Measurements from ENCODE around the gene NOTCH1. TPM values are rescaled to one million over a fixed set of nuclear protein-coding genes. Genes with fewer than 3 reads are reported as not detected.

NOTCH1 gene
- total and polyA plus RNA-seq, 2 of the 4 experiments (the other 2 are of a cell fraction) = 1.8 to 6.0 TPM

GRCh38 chr9:136572828-136573625 is 27.2 kb upstream of the NOTCH1 start:
- Histone ChIP-seq H3K27ac (ENCODE audit: insufficient read depth, low read length) (no peak overlapping the region), H3K79me1 (ENCODE audit: low read depth in 1 of 2, low read length in 2 of 2) (peaks cover 0 to 10% of the 10 kb centered on the region in 2 experiments; a peak in 1 of 4 replicates), H4K8ac (ENCODE audit: low read depth in 2 of 2, low read length in 2 of 2) (peak overlapping the region; percentile 31 to 79; a peak in 3 of 4 replicates), H3K14ac (replicated peaks; ENCODE audit: low read depth, low read length) (peak overlapping the region; percentile 88), H4K20me1 (ENCODE audit: insufficient read depth, low read length) (no peaks in the 10 kb centered on the region), H3K9me3 (ENCODE audit: control insufficient read depth, insufficient read depth, low read length) (no peaks in the 10 kb centered on the region), H2BK20ac (ENCODE audit: low read depth, low read length) (peak overlapping the region; percentile 86), H3K4ac (ENCODE audit: low read depth, low read length) (peak overlapping the region; percentile 87), H2AK9ac (replicated peaks; ENCODE audit: low read depth, low read length, poor library complexity) (peak overlapping the region; percentile 92), H2BK120ac (ENCODE audit: low read depth, low read length) (peak overlapping the region; percentile 94), H3K18ac (ENCODE audit: low read depth, low read length) (peak overlapping the region; percentile 19; the same call in 1 of the 2 replicates), H3K4me2 (ENCODE audit: low read depth, low read length) (no peak overlapping the region), H3K9me1 (ENCODE audit: insufficient read depth, low read length) (peaks cover 22% of the 10 kb centered on the region), H4K5ac (ENCODE audit: low read depth, low read length) (peak overlapping the region; percentile 11; the same call in 1 of the 2 replicates), H3K4me3 (ENCODE audit: insufficient read depth, low read depth, low read length) (no peak overlapping the region), H3K56ac (ENCODE audit: extremely low read depth, insufficient read depth, low read length) (no peak overlapping the region), H2AK5ac (ENCODE audit: low read depth, low read length) (peak overlapping the region; percentile 59), H3K4me1 (ENCODE audit: control insufficient read depth, insufficient read depth, low read length) (peaks cover 25% of the 10 kb centered on the region), H3K36me3 (ENCODE audit: control insufficient read depth, insufficient read depth, low read length) (no peaks in the 10 kb centered on the region), H2BK15ac (ENCODE audit: low read depth, low read length) (peak overlapping the region; percentile 41; the same call in 2 of the 3 replicates), H3K27me3 (ENCODE audit: control insufficient read depth, insufficient read depth, low read length) (no peaks in the 10 kb centered on the region), H4K91ac (ENCODE audit: insufficient read depth, low read depth, low read length) (peak overlapping the region; percentile 78), H2BK5ac (ENCODE audit: low read depth, low read length, poor library complexity, severe bottlenecking) (peak overlapping the region; percentile 51), H2AFZ (replicated peaks; ENCODE audit: low read length, poor library complexity) (peak overlapping the region; percentile 84), H3K9ac (ENCODE audit: low read depth, low read length) (0 out of 2 replicates have a peak overlapping the region, but pooled peaks have one; percentile 7), H3K23ac (ENCODE audit: low read depth, low read length) (peak overlapping the region; percentile 72)
- no TSS peak for BruUV-seq (replicated peaks)
- no peak for ATAC-seq (ENCODE audit: low read depth)
- in situ Hi-C loops (cut with MboI; ENCODE audit: low sequenced_read_pairs) (no loop called here), dilution Hi-C loops (cut with HindIII; ENCODE audit: low sequenced_read_pairs, unreplicated experiment) (no loop called here), intact Hi-C loops (cut with micrococcal nuclease) (no loop called here)
- WGBS, 2 experiments (ENCODE audit: extremely low coverage in 2 of 2, insufficient read length in 1 of 2) = 72% methylated on average over 12 of the region's 34 CpGs; no CpG with 5 or more reads in 1 of the 2 experiments
- POLR2A ChIA-PET (ENCODE audit: unreplicated experiment) = interaction anchor here (0.6 kb wide), 1 partner anchor 10 kb away, joined by 3 read pairs; no protein-coding TSS in a partner anchor
- CTCF ChIA-PET = no interaction called here
- no peak for DNase-seq
- TF ChIP-seq ELK1 (IDR thresholded peaks at IDR 0.05; ENCODE audit: borderline replicate concordance, low read depth, low read length) = no peak
- no peak for TF ChIP-seq POLR2A (IDR thresholded peaks at IDR 0.05; ENCODE audit: low read depth, low read length)
- no peak for TF ChIP-seq NFE2L2 (IDR thresholded peaks at IDR 0.05; ENCODE audit: low read depth, low read length)
- no peak for TF ChIP-seq MAFK (IDR thresholded peaks at IDR 0.05; ENCODE audit: low read depth, low read length)
- TF ChIP-seq RAD21 (IDR thresholded peaks at IDR 0.05; ENCODE audit: low read length) = no peak
- TF ChIP-seq RFX5 (IDR thresholded peaks at IDR 0.05; ENCODE audit: low read depth, low read length) = no peak
- no peak for TF ChIP-seq CTCF (conservative IDR thresholded peaks at IDR 0.05; ENCODE audit: low read depth, low read length)
- no peak for TF ChIP-seq RCOR1 (IDR thresholded peaks at IDR 0.05; ENCODE audit: insufficient replicate concordance, low read length)
- TF ChIP-seq MAZ (IDR thresholded peaks at IDR 0.05; ENCODE audit: borderline replicate concordance, low read depth, low read length) = no peak
- TF ChIP-seq USF2 (IDR thresholded peaks at IDR 0.05; ENCODE audit: low read depth, low read length) = no peak
- TF ChIP-seq FOS (IDR thresholded peaks at IDR 0.05; ENCODE audit: low read depth, low read length) = no peak
- no peak for TF ChIP-seq MXI1 (IDR thresholded peaks at IDR 0.05; ENCODE audit: borderline replicate concordance, low read depth, low read length)
- TF ChIP-seq CEBPB (IDR thresholded peaks at IDR 0.05; ENCODE audit: low read depth, low read length) = no peak
- TF ChIP-seq SMC3 (IDR thresholded peaks at IDR 0.05; ENCODE audit: low read depth, low read length) = no peak

Data from IMR-90 (cell line).